ENCODE data around the gene MLF2.

Gene MLF2

DNA sequence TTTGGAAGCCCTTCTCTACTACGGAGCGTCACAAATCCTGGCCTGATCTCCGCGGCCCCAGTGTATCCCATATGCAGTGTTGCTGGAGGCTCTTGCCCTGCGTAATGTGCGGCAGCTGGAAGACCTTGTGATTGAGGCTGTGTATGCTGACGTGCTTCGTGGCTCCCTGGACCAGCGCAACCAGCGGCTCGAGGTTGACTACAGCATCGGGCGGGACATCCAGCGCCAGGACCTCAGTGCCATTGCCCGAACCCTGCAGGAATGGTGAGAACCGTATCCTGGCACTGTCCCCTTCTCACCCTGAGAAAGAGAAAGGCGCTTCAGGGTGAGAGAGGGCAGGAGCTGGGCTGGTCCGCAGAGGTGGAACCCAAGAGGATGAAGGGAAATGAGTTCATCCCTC, 23.8 kb downstream of the MLF2 start:
- TF ChIP-seq, protein P1, sequence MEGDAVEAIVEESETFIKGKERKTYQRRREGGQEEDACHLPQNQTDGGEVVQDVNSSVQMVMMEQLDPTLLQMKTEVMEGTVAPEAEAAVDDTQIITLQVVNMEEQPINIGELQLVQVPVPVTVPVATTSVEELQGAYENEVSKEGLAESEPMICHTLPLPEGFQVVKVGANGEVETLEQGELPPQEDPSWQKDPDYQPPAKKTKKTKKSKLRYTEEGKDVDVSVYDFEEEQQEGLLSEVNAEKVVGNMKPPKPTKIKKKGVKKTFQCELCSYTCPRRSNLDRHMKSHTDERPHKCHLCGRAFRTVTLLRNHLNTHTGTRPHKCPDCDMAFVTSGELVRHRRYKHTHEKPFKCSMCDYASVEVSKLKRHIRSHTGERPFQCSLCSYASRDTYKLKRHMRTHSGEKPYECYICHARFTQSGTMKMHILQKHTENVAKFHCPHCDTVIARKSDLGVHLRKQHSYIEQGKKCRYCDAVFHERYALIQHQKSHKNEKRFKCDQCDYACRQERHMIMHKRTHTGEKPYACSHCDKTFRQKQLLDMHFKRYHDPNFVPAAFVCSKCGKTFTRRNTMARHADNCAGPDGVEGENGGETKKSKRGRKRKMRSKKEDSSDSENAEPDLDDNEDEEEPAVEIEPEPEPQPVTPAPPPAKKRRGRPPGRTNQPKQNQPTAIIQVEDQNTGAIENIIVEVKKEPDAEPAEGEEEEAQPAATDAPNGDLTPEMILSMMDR (IDR thresholded peaks at IDR 0.05), result no peak

DNA sequence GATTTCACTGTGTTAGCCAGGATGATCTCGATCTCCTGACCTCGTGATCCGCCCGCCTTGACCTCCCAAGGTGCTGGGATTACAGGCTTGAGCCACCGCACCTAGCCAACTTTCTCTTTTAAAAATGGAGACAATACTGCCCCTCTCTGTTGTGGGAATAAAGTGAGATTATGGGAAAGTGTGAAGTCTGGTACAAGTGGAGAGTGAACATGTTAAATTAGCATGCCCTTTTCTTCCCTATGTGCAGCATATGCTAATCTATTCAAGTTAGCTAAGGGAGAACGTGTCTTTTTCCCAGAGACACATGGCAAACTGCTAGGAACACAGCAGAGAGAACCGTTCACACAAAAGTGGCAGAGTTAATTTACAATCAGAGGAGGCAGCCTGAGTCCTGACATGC, 27.6 kb downstream of the MLF2 start:
- intact Hi-C loops (cut with DNase I; ENCODE audit: low total_unique reads), result no loop called here
- no peak overlapping the region for H3K27ac ChIP-seq
- H3K4me1 ChIP-seq, result peaks cover 0 to 15% (median 10%) of the 10 kb centered on the region in 4 donors

More for the DNA sequence above, 23.8 kb downstream of the MLF2 start:
- H3K27ac ChIP-seq, result no peak overlapping the region
- H3K4me3 ChIP-seq, result no peak overlapping the region
- no peaks in the 10 kb centered on the region for H3K27me3 ChIP-seq
- peaks cover 35 to 65% (median 49%) of the 10 kb centered on the region in 3 donors for H3K36me3 ChIP-seq
- peaks cover 0 to 15% (median 10%) of the 10 kb centered on the region in 4 donors for H3K4me1 ChIP-seq
- intact Hi-C loops (cut with DNase I; ENCODE audit: low total_unique reads), result no loop called here
- DNase-seq, result no peak
- H3K9me3 ChIP-seq, result no peaks in the 10 kb centered on the region

DNA sequence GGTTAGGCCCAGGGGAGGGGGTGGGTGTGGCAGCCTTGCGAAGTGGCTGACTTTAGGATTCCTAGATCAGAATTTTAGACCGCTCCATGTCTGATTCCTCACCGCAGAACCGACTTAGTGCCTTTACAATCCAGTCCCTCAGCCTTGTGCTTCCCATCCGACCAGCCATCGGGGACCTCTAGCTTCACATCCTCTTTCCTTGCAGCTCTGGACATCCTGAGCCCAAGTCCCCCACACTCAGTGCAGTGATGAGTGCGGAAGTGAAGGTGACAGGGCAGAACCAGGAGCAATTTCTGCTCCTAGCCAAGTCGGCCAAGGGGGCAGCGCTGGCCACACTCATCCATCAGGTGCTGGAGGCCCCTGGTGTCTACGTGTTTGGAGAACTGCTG, 28.5 kb downstream of the MLF2 start:
- peak overlapping the region; percentile 82 to 86 for H3K27ac ChIP-seq
- H3K4me3 ChIP-seq, result peak overlapping the region; percentile 65 to 82
- H3K4me1 ChIP-seq, result peaks cover 0 to 15% (median 10%) of the 10 kb centered on the region in 4 donors
- DNase-seq, result no peak
- TF ChIP-seq, protein P1 (IDR thresholded peaks at IDR 0.05), result no peak
- no peaks in the 10 kb centered on the region for H3K27me3 ChIP-seq
- intact Hi-C loops (cut with DNase I; ENCODE audit: low total_unique reads), result no loop called here
- H3K9me3 ChIP-seq, result no peaks in the 10 kb centered on the region
- peaks cover 15 to 21% (median 19%) of the 10 kb centered on the region in 3 donors for H3K36me3 ChIP-seq

More for the DNA sequence above, 27.6 kb downstream of the MLF2 start:
- no peak for DNase-seq
- Histone ChIP-seq H3K9me3 (no peaks in the 10 kb centered on the region), H3K4me3 (no peak overlapping the region), H3K27me3 (no peaks in the 10 kb centered on the region), H3K36me3 (peaks cover 24 to 31% (median 28%) of the 10 kb centered on the region in 3 donors)
- TF ChIP-seq, protein P1 (IDR thresholded peaks at IDR 0.05), result no peak

DNA sequence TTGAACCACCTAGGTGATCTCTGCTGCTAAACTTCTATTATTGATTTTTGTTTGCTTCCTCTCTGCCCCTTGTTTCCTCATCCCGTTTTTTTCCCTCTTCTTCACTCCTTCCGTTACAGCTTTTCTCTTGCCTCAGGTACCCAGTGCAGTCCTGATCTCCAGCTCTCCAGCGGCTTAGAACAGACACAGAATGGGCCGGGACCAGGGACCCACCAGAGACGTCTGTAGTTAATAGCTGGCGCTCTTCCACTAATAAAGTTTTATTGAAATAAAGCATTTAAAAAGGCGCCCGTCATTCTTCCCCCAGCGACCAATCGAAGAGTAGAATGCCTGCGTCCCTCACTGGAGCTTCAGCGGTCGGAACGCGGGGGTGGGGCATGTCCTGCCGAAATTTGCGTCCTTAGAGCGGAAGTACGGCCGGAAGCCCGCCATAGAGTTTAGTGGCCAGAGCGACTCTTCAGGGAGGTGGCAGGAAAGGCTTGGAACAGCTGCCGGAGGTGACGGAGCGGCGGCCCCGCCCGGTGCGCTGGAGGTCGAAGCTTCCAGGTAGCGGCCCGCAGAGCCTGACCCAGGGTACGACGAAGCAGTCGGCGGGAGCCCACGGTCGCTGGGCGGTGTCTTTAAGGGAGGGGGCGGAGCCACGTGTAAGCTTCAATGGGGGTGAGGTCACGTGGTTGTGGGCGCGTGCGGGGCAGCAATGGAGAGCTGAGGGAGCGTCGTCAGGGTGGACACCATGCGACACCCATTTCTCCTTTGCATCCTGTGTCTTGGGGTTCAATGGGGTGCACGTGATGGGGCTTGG, 29.1 kb downstream of the MLF2 start, which contains the start of gene COPS7A:
TSS of gene COPS7A (plus strand) at position 440 of the 802 bp plus-strand sequence. CDS start 611 bp downstream, outside the sequence.
- peaks cover 0 to 15% (median 10%) of the 10 kb centered on the region in 4 donors for H3K4me1 ChIP-seq
- TF ChIP-seq, protein P1 (IDR thresholded peaks at IDR 0.05), result peak in 1 of 2 experiments; percentile 5
- H3K9me3 ChIP-seq, result no peaks in the 10 kb centered on the region
- H3K36me3 ChIP-seq, result peaks cover 9 to 16% (median 13%) of the 10 kb centered on the region in 3 donors
- H3K27ac ChIP-seq, result peak within 1 kb of the TSS; percentile 82 to 86
- peak; percentile 97 to 99 for DNase-seq
- peak within 1 kb of the TSS; percentile 65 to 82 for H3K4me3 ChIP-seq
- intact Hi-C loops (cut with DNase I; ENCODE audit: low total_unique reads), result no loop called here
- H3K27me3 ChIP-seq, result no peaks in the 10 kb centered on the region

DNA sequence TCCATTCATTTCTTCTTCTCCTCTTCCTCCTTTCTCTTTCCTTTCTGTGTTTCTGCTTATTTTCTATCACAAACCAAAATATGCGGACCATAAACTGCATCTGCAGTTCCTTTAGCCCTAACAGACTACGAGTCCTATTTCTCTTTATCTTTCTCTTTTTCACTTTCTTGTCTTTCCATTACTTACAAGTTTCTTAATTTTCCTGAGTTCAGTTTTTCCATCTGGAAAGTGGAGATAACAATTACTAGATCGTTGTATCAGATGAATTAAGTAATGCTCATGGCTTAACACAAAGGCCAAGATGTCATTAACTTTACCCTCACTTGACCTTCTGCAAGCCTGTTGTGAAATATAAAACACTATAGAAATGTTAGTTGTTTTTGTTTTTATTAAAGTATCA, 30.1 kb downstream of the MLF2 start:
- no peaks in the 10 kb centered on the region for H3K9me3 ChIP-seq
- H3K36me3 ChIP-seq, result peaks cover 0 to 6% (median 4%) of the 10 kb centered on the region in 3 donors
- no peaks in the 10 kb centered on the region for H3K27me3 ChIP-seq
- TF ChIP-seq, protein P1 (IDR thresholded peaks at IDR 0.05), result no peak
- no peak overlapping the region for H3K27ac ChIP-seq
- intact Hi-C loops (cut with DNase I; ENCODE audit: low total_unique reads), result no loop called here
- H3K4me1 ChIP-seq, result peaks cover 0 to 15% (median 10%) of the 10 kb centered on the region in 4 donors
- H3K4me3 ChIP-seq, result no peak overlapping the region
- no peak for DNase-seq
